HepG2 (cell line): ENCODE data around the gene PMFBP1. TPM values are rescaled to one million over a fixed set of nuclear protein-coding genes. Genes with fewer than 3 reads are reported as not detected.
A peak's percentile ranks its signal among the peaks of the same experiment; 100 is the strongest.

Source experiments
- ETV5 ChIP-seq: IDR thresholded peaks from 2 replicates; pipeline ENCODE4 v1.6.1; 2018; ENCODE audit warnings: missing biosample characterization, missing genetic modification reagents, inconsistent platforms, borderline replicate concordance
- FOXA1 ChIP-seq, 2 experiments: fragments of 450-650 bp in 1 of 2; sonication (generic) in 1 of 2; formaldehyde crosslinking in 1 of 2; IDR thresholded peaks; 2 replicates each; pipeline versions ENCODE4 v1.4.0 to v1.6.1; 2016 to 2020; ENCODE audit warnings: missing genetic modification reagents in 1 of 2
- KDM5A ChIP-seq: fragments of 200-600 bp; sonication (generic); IDR thresholded peaks from 2 replicates; pipeline ENCODE4 v1.7.0; 2018; ENCODE audit warnings: antibody characterized with exemption, mild to moderate bottlenecking, low read length, borderline replicate concordance
- MED1 ChIP-seq: sonication (generic); formaldehyde crosslinking; IDR thresholded peaks from 2 replicates; pipeline ENCODE4 v1.4.0; 2020; ENCODE audit warnings: missing genetic modification reagents
- NONO ChIP-seq, 2 experiments: fragments of 450-650 bp in 1 of 2; sonication (generic) in 1 of 2; formaldehyde crosslinking in 1 of 2; IDR thresholded peaks in 1 of 2; conservative IDR thresholded peaks in 1 of 2; 2 replicates each; pipeline versions ENCODE4 v1.6.1 to v1.8.0; 2017 to 2022; ENCODE audit warnings: mild to moderate bottlenecking in 1 of 2, missing genetic modification reagents in 1 of 2, moderate library complexity in 1 of 2
- PHB2 ChIP-seq: fragments of 450-650 bp; IDR thresholded peaks from 2 replicates; pipeline ENCODE4 v1.6.1; 2018; ENCODE audit not compliant: partially characterized antibody
- SCMH1 ChIP-seq: sonication (generic); formaldehyde crosslinking; IDR thresholded peaks from 2 replicates; pipeline ENCODE4 v1.9.0; 2021; ENCODE audit warnings: missing genetic modification reagents, mild to moderate bottlenecking, borderline replicate concordance
- SIN3A ChIP-seq: IDR thresholded peaks from 2 replicates; pipeline ENCODE4 v1.6.1; 2011; ENCODE audit warnings: low read depth, mild to moderate bottlenecking, control low read depth, low read length, borderline replicate concordance
- SMAD1 ChIP-seq: sonication (generic); formaldehyde crosslinking; IDR thresholded peaks from 2 replicates; pipeline ENCODE4 v1.4.0; 2020; ENCODE audit warnings: missing genetic modification reagents, low read depth, mild to moderate bottlenecking, borderline replicate concordance
- SNRNP70 ChIP-seq: fragments of 200-400 bp; formaldehyde crosslinking; IDR thresholded peaks from 2 replicates; pipeline ENCODE4 v1.6.1; 2017; ENCODE audit warnings: mild to moderate bottlenecking, low read depth, low read length, moderate library complexity
- SP140L ChIP-seq: sonication (generic); formaldehyde crosslinking; IDR thresholded peaks from 2 replicates; pipeline ENCODE4 v1.4.0; 2020; ENCODE audit warnings: missing genetic modification reagents, borderline replicate concordance
- TARDBP ChIP-seq: sonication (generic); formaldehyde crosslinking; IDR thresholded peaks from 2 replicates; pipeline ENCODE4 v1.8.0; 2022; ENCODE audit warnings: mild to moderate bottlenecking, missing genetic modification reagents
- ZBTB7B ChIP-seq: sonication (generic); formaldehyde crosslinking; IDR thresholded peaks from 2 replicates; pipeline ENCODE4 v1.4.0; 2020; ENCODE audit warnings: missing genetic modification reagents
- ZNF274 ChIP-seq: sonication (generic); formaldehyde crosslinking; IDR thresholded peaks from 2 replicates; pipeline ENCODE4 v1.5.1; 2020; ENCODE audit warnings: mild to moderate bottlenecking, missing genetic modification reagents
- ZNF329 ChIP-seq: sonication (generic); formaldehyde crosslinking; IDR thresholded peaks from 2 replicates; pipeline ENCODE4 v1.9.0; 2021; ENCODE audit warnings: low read depth, mild to moderate bottlenecking, missing genetic modification reagents
- ZNF512 ChIP-seq: sonication (generic); formaldehyde crosslinking; IDR thresholded peaks from 2 replicates; pipeline ENCODE4 v1.4.0; 2020; ENCODE audit warnings: mild to moderate bottlenecking, missing genetic modification reagents
- ZNF567 ChIP-seq: sonication (generic); formaldehyde crosslinking; IDR thresholded peaks from 2 replicates; pipeline ENCODE4 v1.8.1; 2023; ENCODE audit warnings: mild to moderate bottlenecking, missing genetic modification reagents, borderline replicate concordance
- ZNF589 ChIP-seq: sonication (generic); formaldehyde crosslinking; conservative IDR thresholded peaks from 2 replicates; pipeline ENCODE4 v1.8.0; 2022; ENCODE audit warnings: mild to moderate bottlenecking, moderate library complexity, missing genetic modification reagents
- ZNF768 ChIP-seq: sonication (generic); formaldehyde crosslinking; IDR thresholded peaks from 2 replicates; pipeline ENCODE4 v1.4.0; 2020; ENCODE audit warnings: missing genetic modification reagents
- ZNF841 ChIP-seq: sonication (generic); formaldehyde crosslinking; IDR thresholded peaks from 2 replicates; pipeline ENCODE4 v1.8.1; 2023; ENCODE audit warnings: missing genetic modification reagents, borderline replicate concordance
- polyA plus RNA-seq, 8 experiments: library from polyadenylated mRNA; depleted of rRNA in 3 of 8; stranded (reverse) in 7 of 8; unstranded in 1 of 8; fragments of >200 nt; fragmentation: Illumina TruSeq in 4 of 8; extraction: Trizol in 4 of 8; gene quantifications; 2 replicates each; pipeline versions ENCODE4 v1.2.1 to v1.2.3, GENCODE V29; 2011 to 2016; ENCODE audit warnings: low read depth in 4 of 8, missing spikeins in 1 of 8, mixed read lengths in 1 of 8; ENCODE audit not compliant: insufficient read depth in 1 of 8
- total RNA-seq, 5 experiments: library from RNA; depleted of rRNA; stranded (reverse); fragments of >200 nt; fragmentation: Illumina TruSeq; extraction: Trizol; gene quantifications; 2 replicates each; pipeline ENCODE4 v1.2.3, GENCODE V29; 2016; ENCODE audit warnings: low read depth in 1 of 5
- TF ChIP-seq, protein P1 (sequence below): sonication (generic); formaldehyde crosslinking; IDR thresholded peaks from 2 replicates; pipeline ENCODE4 v1.4.0; 2020; ENCODE audit warnings: mild to moderate bottlenecking, missing genetic modification reagents
- TF ChIP-seq, protein P2 (sequence below): IDR thresholded peaks from 2 replicates; pipeline ENCODE4 v1.6.1; 2012; ENCODE audit warnings: low read depth, low read length, improper control_type of control experiment
- TF ChIP-seq, protein P3 (sequence below): sonication (generic); formaldehyde crosslinking; IDR thresholded peaks from 2 replicates; pipeline ENCODE4 v1.4.0; 2020; ENCODE audit warnings: missing genetic modification reagents

PMFBP1 gene
- total and polyA plus RNA-seq, 2 of the 13 experiments (the other 11 are each of a cell fraction or from before 2014, with no cell fraction given), result 1.9 to 3.8 TPM

DNA sequence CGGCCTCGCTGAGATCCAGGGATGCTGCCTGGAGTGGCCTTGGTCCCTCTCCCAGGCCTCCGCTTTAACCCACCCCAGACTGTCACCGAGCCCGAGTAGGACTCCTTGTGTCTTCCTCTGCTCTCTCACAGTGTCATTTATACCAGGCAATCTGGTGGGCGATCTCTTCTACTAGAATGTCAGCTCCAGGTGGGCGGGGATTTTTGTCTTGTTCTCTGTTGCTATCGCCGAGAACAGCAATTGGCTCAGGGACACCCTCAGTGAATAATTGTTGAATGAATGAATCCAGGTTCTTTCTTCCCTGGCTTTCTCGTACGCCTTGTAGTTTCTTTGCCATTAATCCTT lies 77.7 kb downstream of the PMFBP1 start (continued):
- TF ChIP-seq ZNF567 (CRISPR knock-in tag), result 0 out of 2 replicates have a peak, but pooled peaks have one; percentile 3
- no peak for TF ChIP-seq ZNF512 (CRISPR knock-in tag)
- TF ChIP-seq MED1 (CRISPR knock-in tag), result no peak
- TF ChIP-seq ZNF329, result no peak
- no peak for TF ChIP-seq SNRNP70
- no peak for TF ChIP-seq ETV5
- TF ChIP-seq, protein P1, sequence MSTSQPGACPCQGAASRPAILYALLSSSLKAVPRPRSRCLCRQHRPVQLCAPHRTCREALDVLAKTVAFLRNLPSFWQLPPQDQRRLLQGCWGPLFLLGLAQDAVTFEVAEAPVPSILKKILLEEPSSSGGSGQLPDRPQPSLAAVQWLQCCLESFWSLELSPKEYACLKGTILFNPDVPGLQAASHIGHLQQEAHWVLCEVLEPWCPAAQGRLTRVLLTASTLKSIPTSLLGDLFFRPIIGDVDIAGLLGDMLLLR (CRISPR knock-in tag), result no peak
- no peak for TF ChIP-seq ZNF589 (CRISPR knock-in tag)
- no peak for TF ChIP-seq ZBTB7B
- no peak for TF ChIP-seq SP140L (CRISPR knock-in tag)
- TF ChIP-seq TARDBP (CRISPR knock-in tag), result no peak
- no peak; the same call in 1 of the 2 replicates for TF ChIP-seq SMAD1 (CRISPR knock-in tag)
- peak; percentile 21; the same call in 1 of the 2 replicates for TF ChIP-seq KDM5A
- TF ChIP-seq SIN3A, result no peak
- no peak for TF ChIP-seq FOXA1 (IDR thresholded peaks at IDR 0.05)
- TF ChIP-seq FOXA1 (CRISPR knock-in tag; IDR thresholded peaks at IDR 0.05), result no peak
- TF ChIP-seq, protein P2, sequence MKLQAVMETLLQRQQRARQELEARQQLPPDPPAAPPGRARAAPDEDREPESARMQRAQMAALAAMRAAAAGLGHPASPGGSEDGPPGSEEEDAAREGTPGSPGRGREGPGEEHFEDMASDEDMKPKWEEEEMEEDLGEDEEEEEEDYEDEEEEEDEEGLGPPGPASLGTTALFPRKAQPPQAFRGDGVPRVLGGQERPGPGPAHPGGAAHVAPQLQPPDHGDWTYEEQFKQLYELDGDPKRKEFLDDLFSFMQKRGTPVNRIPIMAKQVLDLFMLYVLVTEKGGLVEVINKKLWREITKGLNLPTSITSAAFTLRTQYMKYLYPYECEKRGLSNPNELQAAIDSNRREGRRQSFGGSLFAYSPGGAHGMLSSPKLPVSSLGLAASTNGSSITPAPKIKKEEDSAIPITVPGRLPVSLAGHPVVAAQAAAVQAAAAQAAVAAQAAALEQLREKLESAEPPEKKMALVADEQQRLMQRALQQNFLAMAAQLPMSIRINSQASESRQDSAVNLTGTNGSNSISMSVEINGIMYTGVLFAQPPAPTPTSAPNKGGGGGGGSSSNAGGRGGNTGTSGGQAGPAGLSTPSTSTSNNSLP, result no peak
- no peak for TF ChIP-seq PHB2
- TF ChIP-seq ZNF274 (CRISPR knock-in tag), result no peak
- no peak for TF ChIP-seq SCMH1 (CRISPR knock-in tag)
- no peak for TF ChIP-seq ZNF841 (CRISPR knock-in tag)
- no peak for TF ChIP-seq ZNF768
- TF ChIP-seq NONO (IDR thresholded peaks at IDR 0.05), result no peak
- TF ChIP-seq NONO (CRISPR knock-in tag; conservative IDR thresholded peaks at IDR 0.05), result no peak
- TF ChIP-seq, protein P3, sequence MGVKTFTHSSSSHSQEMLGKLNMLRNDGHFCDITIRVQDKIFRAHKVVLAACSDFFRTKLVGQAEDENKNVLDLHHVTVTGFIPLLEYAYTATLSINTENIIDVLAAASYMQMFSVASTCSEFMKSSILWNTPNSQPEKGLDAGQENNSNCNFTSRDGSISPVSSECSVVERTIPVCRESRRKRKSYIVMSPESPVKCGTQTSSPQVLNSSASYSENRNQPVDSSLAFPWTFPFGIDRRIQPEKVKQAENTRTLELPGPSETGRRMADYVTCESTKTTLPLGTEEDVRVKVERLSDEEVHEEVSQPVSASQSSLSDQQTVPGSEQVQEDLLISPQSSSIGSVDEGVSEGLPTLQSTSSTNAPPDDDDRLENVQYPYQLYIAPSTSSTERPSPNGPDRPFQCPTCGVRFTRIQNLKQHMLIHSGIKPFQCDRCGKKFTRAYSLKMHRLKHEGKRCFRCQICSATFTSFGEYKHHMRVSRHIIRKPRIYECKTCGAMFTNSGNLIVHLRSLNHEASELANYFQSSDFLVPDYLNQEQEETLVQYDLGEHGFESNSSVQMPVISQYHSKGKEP, result no peak
